AG04449 (cell line): Measurements from ENCODE around the gene RETREG3.
"Not testable (repeated sequence)": the region's sequence is repeated elsewhere in the genome, so short reads cannot be mapped to it uniquely, and the experiment has no call there.

Source experiments
- CTCF ChIA-PET: fragments of 350-600 bp; formaldehyde crosslinking; extraction: SDS; loops from one replicate; lab custom pipeline; 2021; ENCODE audit warnings: antibody characterized with exemption; lab: Yijun Ruan, JAX
- POLR2A ChIA-PET: fragments of 400-600, 350-600 bp; formaldehyde crosslinking; extraction: SDS; loops from one replicate; lab custom pipeline; 2020; ENCODE audit warnings: antibody characterized with exemption, inconsistent platforms; lab: Yijun Ruan, JAX
- DNase-seq: peaks from one replicate; pipeline ENCODE4 v3.0.0-alpha.2; 2010; ENCODE audit warnings: low read depth, low spot score
- H3K4me3 ChIP-seq: 2 replicates; pipeline ENCODE4 v1.5.1; 2011; ENCODE audit warnings: low read depth, mild to moderate bottlenecking, control low read depth, low read length
- CTCF ChIP-seq: IDR thresholded peaks from one replicate; pipeline ENCODE4 v1.5.1; 2011; ENCODE audit warnings: mild to moderate bottlenecking, moderate library complexity, low read length, control low read depth, inconsistent platforms; ENCODE audit not compliant: insufficient read depth; ENCODE audit errors: missing control alignments

Gene RETREG3

GRCh38 chr17:42541041-42541833 lies 67.9 kb downstream of the RETREG3 start:
- DNase-seq: no peak
- ChIA-PET POLR2A (interaction anchor here (1.2 to 1.4 kb wide), 2 partner anchors 14 to 22 kb away, joined by 3 to 6 read pairs; no protein-coding TSS in a partner anchor), CTCF (no interaction called here)

DNA sequence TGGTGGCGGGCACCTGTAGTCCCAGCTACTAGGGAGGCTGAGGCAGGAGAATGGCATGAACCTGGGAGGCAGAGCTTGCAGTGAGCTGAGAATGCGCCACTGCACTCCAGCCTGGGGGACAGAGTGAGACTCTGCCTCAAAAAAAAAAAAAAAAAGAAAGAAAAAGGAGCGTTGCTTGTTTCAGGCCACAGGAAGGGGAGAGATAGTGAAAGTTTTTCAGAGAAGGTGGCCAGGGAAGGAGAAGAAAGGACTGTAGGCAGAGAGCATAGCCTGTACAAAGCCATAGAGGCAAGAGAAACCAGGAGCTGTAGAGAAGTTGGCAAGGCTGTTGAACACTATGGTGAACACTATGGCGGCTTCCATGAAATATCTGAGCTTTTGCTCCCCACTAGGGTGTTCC lies 68.6 kb downstream of the RETREG3 start:
- CTCF ChIA-PET: interaction anchor here (0.9 kb wide), 1 partner anchor 24 kb away, joined by 3 read pairs; no protein-coding TSS in a partner anchor
- POLR2A ChIA-PET: interaction anchor here (0.7 to 1.2 kb wide), 2 partner anchors 21 to 141 kb away, joined by 3 read pairs; no protein-coding TSS in a partner anchor
- not testable (repeated sequence) for H3K4me3 ChIP-seq, DNase-seq

More at GRCh38 chr17:42541041-42541833, 67.9 kb downstream of the RETREG3 start:
- TF ChIP-seq CTCF: no peak
- no peak overlapping the region for H3K4me3 ChIP-seq

- no peak for TF ChIP-seq CTCF
- H3K4me3 ChIP-seq: no peak overlapping the region
- DNase-seq: no peak
- ChIA-PET CTCF (interaction anchor here (0.8 kb wide), 1 partner anchor 19 kb away, joined by 3 read pairs; no protein-coding TSS in a partner anchor), POLR2A (no interaction called here)
Measured at GRCh38 chr17:42538482-42538881, 70.7 kb downstream of the RETREG3 start.

- H3K4me3 ChIP-seq: no peak overlapping the region
- DNase-seq: no peak
- ChIA-PET CTCF (interaction anchor here (1.2 kb wide), 1 partner anchor 226 kb away, joined by 6 read pairs; no protein-coding TSS in a partner anchor), POLR2A (no interaction called here)
- TF ChIP-seq CTCF: no peak
Measured at GRCh38 chr17:42537826-42538451, 71.2 kb downstream of the RETREG3 start.

DNA sequence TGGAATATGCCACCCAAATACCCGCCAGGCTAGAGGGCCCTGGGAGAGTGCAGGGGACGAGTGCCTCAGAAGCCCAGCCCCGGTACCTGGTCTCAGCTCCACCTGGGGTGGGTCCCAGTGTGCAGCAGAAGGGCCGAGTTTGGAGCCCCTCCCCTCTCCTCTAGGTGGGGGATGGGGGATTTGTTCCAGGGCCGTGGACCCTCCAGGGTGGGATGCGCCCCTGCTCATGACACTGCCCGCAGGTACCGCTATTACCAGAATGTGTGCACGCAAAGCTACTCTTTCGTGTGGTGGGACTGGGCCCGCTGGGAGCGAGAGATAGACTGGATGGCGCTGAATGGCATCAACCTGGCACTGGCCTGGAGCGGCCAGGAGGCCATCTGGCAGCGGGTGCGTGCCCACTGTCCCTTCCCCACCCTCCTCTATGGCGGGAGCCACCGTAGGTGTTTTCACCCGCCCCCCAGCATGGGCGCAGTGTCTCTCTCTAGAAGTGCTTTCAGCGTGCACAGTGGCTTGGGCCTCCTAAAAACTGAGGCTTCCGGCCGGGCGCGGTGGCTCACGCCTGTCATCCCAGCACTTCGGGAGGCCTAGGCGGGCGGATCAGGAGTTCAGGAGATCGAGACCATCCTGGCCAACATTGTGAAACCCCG lies 71.9 kb downstream of the RETREG3 start:
- no peak for TF ChIP-seq CTCF
- DNase-seq: no peak
- CTCF ChIA-PET: interaction anchor here (1.2 to 2.5 kb wide), 4 partner anchors 11 to 225 kb away, joined by 4 to 17 read pairs (median 8); no protein-coding TSS in a partner anchor
- H3K4me3 ChIP-seq: peak overlapping the region; percentile 61
- POLR2A ChIA-PET: interaction anchor here (1.0 to 2.3 kb wide), 4 partner anchors 11 to 114 kb away, joined by 8 to 14 read pairs (median 10); partner anchors contain the start of gene CAVIN1

DNA sequence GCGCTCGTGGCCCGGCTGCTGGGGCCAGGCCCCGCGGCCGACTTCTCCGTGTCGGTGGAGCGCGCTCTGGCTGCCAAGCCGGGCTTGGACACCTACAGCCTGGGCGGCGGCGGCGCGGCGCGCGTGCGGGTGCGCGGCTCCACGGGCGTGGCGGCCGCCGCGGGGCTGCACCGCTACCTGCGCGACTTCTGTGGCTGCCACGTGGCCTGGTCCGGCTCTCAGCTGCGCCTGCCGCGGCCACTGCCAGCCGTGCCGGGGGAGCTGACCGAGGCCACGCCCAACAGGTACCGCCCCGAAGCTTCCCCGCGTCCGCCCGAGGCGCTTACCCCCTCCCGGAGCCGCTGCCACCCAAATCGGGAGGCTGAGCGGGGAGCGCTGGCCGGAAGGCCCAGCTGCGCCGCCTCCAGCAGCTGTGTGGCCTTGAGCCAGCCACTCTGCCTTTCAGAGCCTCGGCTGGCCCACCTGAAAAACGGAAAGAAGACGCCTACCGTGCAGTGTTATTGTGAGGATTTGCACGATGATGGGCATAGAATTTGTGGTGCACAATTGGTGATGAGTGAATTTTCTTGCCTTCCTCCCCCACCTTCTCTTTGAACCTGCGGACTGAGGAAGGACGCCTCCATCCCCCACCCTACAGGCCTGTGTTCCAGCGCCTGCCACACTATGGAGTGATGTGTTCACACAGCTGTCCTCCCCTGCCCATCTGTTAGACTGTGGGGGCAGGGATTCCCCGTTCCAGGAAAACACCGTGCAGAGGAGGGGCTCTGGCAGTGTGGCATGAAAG lies 72.6 kb downstream of the RETREG3 start:
- CTCF ChIA-PET: interaction anchor here (1.0 to 2.5 kb wide), 11 partner anchors 10 to 352 kb away, joined by 3 to 17 read pairs (median 4); no protein-coding TSS in a partner anchor
- DNase-seq: no peak
- TF ChIP-seq CTCF: no peak
- POLR2A ChIA-PET: interaction anchor here (0.9 to 2.3 kb wide), 6 partner anchors 10 to 116 kb away, joined by 3 to 14 read pairs (median 8); partner anchors contain the start of gene CAVIN1
- H3K4me3 ChIP-seq: peak overlapping the region; percentile 61
